Measurements from ENCODE around the gene CHMP6. TPM values are rescaled to one million over a fixed set of nuclear protein-coding genes. Genes with fewer than 3 reads are reported as not detected.

CHMP6 gene
- polyA plus RNA-seq, 1 donor from 2014 or later: 35.1 TPM

- no peak overlapping the region for H3K4me2 ChIP-seq (ENCODE audit: low read length)
- H3K9ac ChIP-seq (ENCODE audit: low read length): no peak overlapping the region
- TF ChIP-seq POLR2AphosphoS5 (IDR thresholded peaks at IDR 0.05) (no peak), MXI1 (conservative IDR thresholded peaks at IDR 0.05; ENCODE audit: poor library complexity, severe bottlenecking) (no peak), RAD21 (conservative IDR thresholded peaks at IDR 0.05) (no peak), EP300 (conservative IDR thresholded peaks at IDR 0.05; ENCODE audit: poor library complexity, severe bottlenecking) (no peak), SMC3 (conservative IDR thresholded peaks at IDR 0.05; ENCODE audit: poor library complexity) (no peak), CTCF (IDR thresholded peaks at IDR 0.05; ENCODE audit: poor library complexity, severe bottlenecking) (no peak), EZH2 (IDR thresholded peaks at IDR 0.05; ENCODE audit: borderline replicate concordance, insufficient read depth, low read length, poor library complexity, severe bottlenecking) (no peak), REST (IDR thresholded peaks at IDR 0.05; ENCODE audit: borderline replicate concordance) (no peak), TAF1 (IDR thresholded peaks at IDR 0.05; ENCODE audit: low read depth) (no peak)
- H3K9me3 ChIP-seq (ENCODE audit: low read length): no peaks in the 10 kb centered on the region
- H3K27me3 ChIP-seq (ENCODE audit: insufficient read depth, low read depth, low read length): no peaks in the 10 kb centered on the region
- H3K79me2 ChIP-seq (replicated peaks; ENCODE audit: insufficient read depth, low read length): no peaks in the 10 kb centered on the region
- no peak overlapping the region for H3K27ac ChIP-seq (ENCODE audit: low read length)
- H3K4me3 ChIP-seq (ENCODE audit: low read length): no peak overlapping the region
- H3K36me3 ChIP-seq (ENCODE audit: insufficient read depth, low read length): no peaks in the 10 kb centered on the region
- no peak overlapping the region for H2AFZ ChIP-seq (ENCODE audit: low read depth, low read length)
- H4K20me1 ChIP-seq (ENCODE audit: insufficient read depth): no peaks in the 10 kb centered on the region
- H3K9me2 ChIP-seq (ENCODE audit: insufficient read depth, low read length): no peaks in the 10 kb centered on the region
- no peaks in the 10 kb centered on the region for H3F3A ChIP-seq (ENCODE audit: insufficient read depth, low read length, poor library complexity, severe bottlenecking)
These were observed 45.9 kb upstream of the CHMP6 start for GRCh38 chr17:80945736-80946135.

- H3K9me2 ChIP-seq (ENCODE audit: insufficient read depth, low read length): no peaks in the 10 kb centered on the region
- H3K79me2 ChIP-seq (replicated peaks; ENCODE audit: insufficient read depth, low read length): no peaks in the 10 kb centered on the region
- no peak for TF ChIP-seq SMC3 (conservative IDR thresholded peaks at IDR 0.05; ENCODE audit: poor library complexity)
- TF ChIP-seq EP300 (conservative IDR thresholded peaks at IDR 0.05; ENCODE audit: poor library complexity, severe bottlenecking): no peak
- TF ChIP-seq TAF1 (IDR thresholded peaks at IDR 0.05; ENCODE audit: low read depth): no peak
- TF ChIP-seq POLR2AphosphoS5 (IDR thresholded peaks at IDR 0.05): no peak
- no peak for TF ChIP-seq MXI1 (conservative IDR thresholded peaks at IDR 0.05; ENCODE audit: poor library complexity, severe bottlenecking)
- no peak for TF ChIP-seq CTCF (IDR thresholded peaks at IDR 0.05; ENCODE audit: poor library complexity, severe bottlenecking)
- no peak for TF ChIP-seq REST (IDR thresholded peaks at IDR 0.05; ENCODE audit: borderline replicate concordance)
- no peak for TF ChIP-seq EZH2 (IDR thresholded peaks at IDR 0.05; ENCODE audit: borderline replicate concordance, insufficient read depth, low read length, poor library complexity, severe bottlenecking)
- TF ChIP-seq RAD21 (conservative IDR thresholded peaks at IDR 0.05): no peak
- no peaks in the 10 kb centered on the region for H3K9me3 ChIP-seq (ENCODE audit: low read length)
- H3F3A ChIP-seq (ENCODE audit: insufficient read depth, low read length, poor library complexity, severe bottlenecking): no peaks in the 10 kb centered on the region
- H4K20me1 ChIP-seq (ENCODE audit: insufficient read depth): no peaks in the 10 kb centered on the region
- no peak overlapping the region for H3K4me2 ChIP-seq (ENCODE audit: low read length)
- H3K4me3 ChIP-seq (ENCODE audit: low read length): no peak overlapping the region
- no peaks in the 10 kb centered on the region for H3K36me3 ChIP-seq (ENCODE audit: insufficient read depth, low read length)
- H3K27me3 ChIP-seq (ENCODE audit: insufficient read depth, low read depth, low read length): no peaks in the 10 kb centered on the region
- no peak overlapping the region for H2AFZ ChIP-seq (ENCODE audit: low read depth, low read length)
- no peak overlapping the region for H3K9ac ChIP-seq (ENCODE audit: low read length)
- H3K27ac ChIP-seq (ENCODE audit: low read length): no peak overlapping the region
These were observed 45.2 kb upstream of the CHMP6 start for GRCh38 chr17:80946449-80946848.

All from neural cell (in vitro differentiated cells).